SK-N-SH treated with all-trans-retinoic acid at 6 μM for 48 hours (cell line): ENCODE results near the gene SPATS2L.

Source experiments
- BACH2 ChIP-seq: fragments of 250-450 bp; sonication (Bioruptor Pico); IDR thresholded peaks from 2 replicates; pipeline ENCODE4 v1.9.0; 2021; ENCODE audit warnings: mild to moderate bottlenecking, borderline replicate concordance
- CSDC2 ChIP-seq: fragments of 250-450 bp; sonication (Bioruptor Pico); IDR thresholded peaks from 2 replicates; pipeline ENCODE4 v1.5.0; 2020; ENCODE audit warnings: mild to moderate bottlenecking, moderate library complexity
- ISL1 ChIP-seq: fragments of 250-450 bp; sonication (Bioruptor Pico); IDR thresholded peaks from 2 replicates; pipeline ENCODE4 v2.1.2; 2022; ENCODE audit warnings: mild to moderate bottlenecking, moderate library complexity
- RARB ChIP-seq: fragments of 250-450 bp; sonication (Bioruptor Pico); IDR thresholded peaks from 2 replicates; pipeline ENCODE4 v1.8.0; 2021; ENCODE audit warnings: mild to moderate bottlenecking, moderate library complexity
- SNAI2 ChIP-seq: fragments of 250-450 bp; sonication (Bioruptor Pico); IDR thresholded peaks from 2 replicates; pipeline ENCODE4 v1.5.0; 2020; ENCODE audit warnings: mild to moderate bottlenecking, moderate library complexity
- TCF4 ChIP-seq: fragments of 250-450 bp; sonication (Bioruptor Pico); IDR thresholded peaks from 2 replicates; pipeline ENCODE4 v1.8.0; 2021; ENCODE audit warnings: mild to moderate bottlenecking, moderate library complexity, borderline replicate concordance
- ZFP3 ChIP-seq: fragments of 250-450 bp; sonication (Bioruptor Pico); IDR thresholded peaks from 2 replicates; pipeline ENCODE4 v1.5.0; 2020; ENCODE audit warnings: mild to moderate bottlenecking, moderate library complexity
- ZFP30 ChIP-seq: fragments of 450-650 bp; formaldehyde crosslinking; IDR thresholded peaks from 2 replicates; pipeline ENCODE4 v1.5.0; 2022; ENCODE audit warnings: mild to moderate bottlenecking, moderate library complexity
- ZNF70 ChIP-seq: fragments of 450-650 bp; formaldehyde crosslinking; IDR thresholded peaks from 2 replicates; pipeline ENCODE4 v1.5.0; 2020; ENCODE audit warnings: mild to moderate bottlenecking, moderate library complexity
- ZNF8 ChIP-seq: fragments of 450-650 bp; formaldehyde crosslinking; IDR thresholded peaks from 2 replicates; pipeline ENCODE4 v1.5.0; 2020; ENCODE audit warnings: mild to moderate bottlenecking, moderate library complexity
- TF ChIP-seq, protein P1 (sequence below): fragments of 250-450 bp; sonication (Bioruptor Pico); IDR thresholded peaks from 2 replicates; pipeline ENCODE4 v1.8.0; 2020; ENCODE audit warnings: mild to moderate bottlenecking, moderate library complexity, borderline replicate concordance
- TF ChIP-seq, protein P2 (sequence below): fragments of 250-450 bp; sonication (Bioruptor Pico); IDR thresholded peaks from 2 replicates; pipeline ENCODE4 v1.5.1; 2020; ENCODE audit warnings: low read depth, mild to moderate bottlenecking, moderate library complexity
- TF ChIP-seq, protein P3 (sequence below): fragments of 250-450 bp; sonication (Bioruptor Pico); IDR thresholded peaks from 2 replicates; pipeline ENCODE4 v1.8.0; 2021; ENCODE audit warnings: low read depth, mild to moderate bottlenecking, moderate library complexity, borderline replicate concordance

DNA sequence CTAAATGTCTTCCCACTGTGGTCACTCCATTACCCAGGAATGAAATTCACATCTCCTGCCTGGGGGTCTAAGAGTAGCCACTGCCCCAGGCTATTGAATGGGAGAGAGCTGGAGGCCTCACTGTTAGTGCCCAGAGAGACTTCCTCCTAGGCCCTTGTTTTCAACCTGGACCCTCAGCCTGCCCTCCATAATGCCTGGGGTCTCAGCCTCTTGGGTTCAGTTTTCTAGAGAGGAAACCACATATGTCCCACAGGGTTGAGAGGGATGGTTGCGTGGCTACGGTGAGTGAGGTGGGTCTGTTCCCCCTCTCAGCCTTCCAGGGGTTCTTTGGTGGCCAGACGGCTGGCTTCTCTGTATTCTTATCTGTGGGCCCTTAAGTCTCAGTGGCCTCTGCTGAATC, 43.4 kb downstream of the SPATS2L start:
- TF ChIP-seq ZFP30 (CRISPR knock-in tag) (no peak), RARB (CRISPR knock-in tag) (no peak), ISL1 (no peak), ZNF8 (CRISPR knock-in tag) (no peak), BACH2 (CRISPR knock-in tag) (no peak), ZFP3 (no peak), CSDC2 (no peak), SNAI2 (CRISPR knock-in tag) (no peak), ZNF70 (CRISPR knock-in tag) (no peak), TCF4 (CRISPR knock-in tag) (no peak)
- TF ChIP-seq, protein P1, sequence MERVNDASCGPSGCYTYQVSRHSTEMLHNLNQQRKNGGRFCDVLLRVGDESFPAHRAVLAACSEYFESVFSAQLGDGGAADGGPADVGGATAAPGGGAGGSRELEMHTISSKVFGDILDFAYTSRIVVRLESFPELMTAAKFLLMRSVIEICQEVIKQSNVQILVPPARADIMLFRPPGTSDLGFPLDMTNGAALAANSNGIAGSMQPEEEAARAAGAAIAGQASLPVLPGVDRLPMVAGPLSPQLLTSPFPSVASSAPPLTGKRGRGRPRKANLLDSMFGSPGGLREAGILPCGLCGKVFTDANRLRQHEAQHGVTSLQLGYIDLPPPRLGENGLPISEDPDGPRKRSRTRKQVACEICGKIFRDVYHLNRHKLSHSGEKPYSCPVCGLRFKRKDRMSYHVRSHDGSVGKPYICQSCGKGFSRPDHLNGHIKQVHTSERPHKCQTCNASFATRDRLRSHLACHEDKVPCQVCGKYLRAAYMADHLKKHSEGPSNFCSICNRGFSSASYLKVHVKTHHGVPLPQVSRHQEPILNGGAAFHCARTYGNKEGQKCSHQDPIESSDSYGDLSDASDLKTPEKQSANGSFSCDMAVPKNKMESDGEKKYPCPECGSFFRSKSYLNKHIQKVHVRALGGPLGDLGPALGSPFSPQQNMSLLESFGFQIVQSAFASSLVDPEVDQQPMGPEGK (CRISPR knock-in tag) = no peak
- TF ChIP-seq, protein P2, sequence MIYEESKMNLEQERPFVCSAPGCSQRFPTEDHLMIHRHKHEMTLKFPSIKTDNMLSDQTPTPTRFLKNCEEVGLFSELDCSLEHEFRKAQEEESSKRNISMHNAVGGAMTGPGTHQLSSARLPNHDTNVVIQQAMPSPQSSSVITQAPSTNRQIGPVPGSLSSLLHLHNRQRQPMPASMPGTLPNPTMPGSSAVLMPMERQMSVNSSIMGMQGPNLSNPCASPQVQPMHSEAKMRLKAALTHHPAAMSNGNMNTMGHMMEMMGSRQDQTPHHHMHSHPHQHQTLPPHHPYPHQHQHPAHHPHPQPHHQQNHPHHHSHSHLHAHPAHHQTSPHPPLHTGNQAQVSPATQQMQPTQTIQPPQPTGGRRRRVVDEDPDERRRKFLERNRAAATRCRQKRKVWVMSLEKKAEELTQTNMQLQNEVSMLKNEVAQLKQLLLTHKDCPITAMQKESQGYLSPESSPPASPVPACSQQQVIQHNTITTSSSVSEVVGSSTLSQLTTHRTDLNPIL (CRISPR knock-in tag) = no peak
- TF ChIP-seq, protein P3, sequence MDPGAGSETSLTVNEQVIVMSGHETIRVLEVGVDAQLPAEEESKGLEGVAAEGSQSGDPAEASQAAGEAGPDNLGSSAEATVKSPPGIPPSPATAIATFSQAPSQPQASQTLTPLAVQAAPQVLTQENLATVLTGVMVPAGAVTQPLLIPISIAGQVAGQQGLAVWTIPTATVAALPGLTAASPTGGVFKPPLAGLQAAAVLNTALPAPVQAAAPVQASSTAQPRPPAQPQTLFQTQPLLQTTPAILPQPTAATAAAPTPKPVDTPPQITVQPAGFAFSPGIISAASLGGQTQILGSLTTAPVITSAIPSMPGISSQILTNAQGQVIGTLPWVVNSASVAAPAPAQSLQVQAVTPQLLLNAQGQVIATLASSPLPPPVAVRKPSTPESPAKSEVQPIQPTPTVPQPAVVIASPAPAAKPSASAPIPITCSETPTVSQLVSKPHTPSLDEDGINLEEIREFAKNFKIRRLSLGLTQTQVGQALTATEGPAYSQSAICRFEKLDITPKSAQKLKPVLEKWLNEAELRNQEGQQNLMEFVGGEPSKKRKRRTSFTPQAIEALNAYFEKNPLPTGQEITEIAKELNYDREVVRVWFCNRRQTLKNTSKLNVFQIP (CRISPR knock-in tag) = no peak
